Non-pigmented ciliary epithelial cell (primary cell): ENCODE measurements around the gene NIT1.

Experiments
- DNase-seq: peaks from one replicate; pipeline ENCODE4 v3.0.0-alpha.2; 2010; ENCODE audit warnings: low read depth

The NIT1 gene

GRCh38 chr1:161083748-161084596 lies 33.9 kb upstream of the NIT1 start:
- DNase-seq, result no peak

DNA sequence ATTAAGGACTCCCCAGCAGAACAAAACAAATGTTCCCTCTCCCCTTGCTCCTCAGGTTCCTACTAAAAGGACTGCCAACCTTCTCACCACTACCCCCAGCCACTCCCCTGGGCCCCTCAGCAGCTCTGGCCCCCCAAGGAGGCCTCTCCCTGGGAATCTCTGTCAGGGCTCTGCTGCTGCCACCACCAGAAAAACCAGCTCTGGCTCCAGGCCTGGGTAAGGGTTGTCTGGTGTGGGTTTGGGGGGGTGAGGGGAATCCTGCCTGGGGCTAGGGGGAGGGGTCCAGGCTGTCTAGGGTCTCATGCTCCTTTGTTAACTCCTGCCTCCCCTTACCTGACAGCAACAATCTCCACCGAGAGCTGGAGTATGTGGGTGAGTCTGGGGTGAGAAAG lies 33.3 kb upstream of the NIT1 start:
- DNase-seq, result no peak

DNA sequence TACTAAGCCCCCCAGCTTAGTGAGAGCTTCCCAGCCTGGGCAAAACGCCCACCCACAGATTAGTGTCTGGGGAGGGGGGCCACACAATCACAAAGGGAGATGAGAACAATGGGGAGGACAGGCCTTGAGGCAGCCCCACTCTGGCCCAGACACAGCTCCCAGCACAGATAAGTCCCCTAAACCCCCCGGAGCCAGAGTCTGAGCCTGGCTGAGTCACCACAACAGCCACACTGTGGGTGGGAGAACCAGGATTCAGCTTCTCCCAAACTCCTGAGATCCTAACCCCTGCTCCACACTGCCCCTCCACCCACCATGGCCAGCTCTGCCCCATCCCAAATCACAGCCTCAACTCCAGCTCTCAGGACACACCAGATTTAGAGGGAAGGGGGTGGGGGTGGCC lies 32.7 kb upstream of the NIT1 start:
- DNase-seq, result no peak

- DNase-seq, result no peak
Observed at GRCh38 chr1:161086457-161086856, 31.4 kb upstream of the NIT1 start.

DNA sequence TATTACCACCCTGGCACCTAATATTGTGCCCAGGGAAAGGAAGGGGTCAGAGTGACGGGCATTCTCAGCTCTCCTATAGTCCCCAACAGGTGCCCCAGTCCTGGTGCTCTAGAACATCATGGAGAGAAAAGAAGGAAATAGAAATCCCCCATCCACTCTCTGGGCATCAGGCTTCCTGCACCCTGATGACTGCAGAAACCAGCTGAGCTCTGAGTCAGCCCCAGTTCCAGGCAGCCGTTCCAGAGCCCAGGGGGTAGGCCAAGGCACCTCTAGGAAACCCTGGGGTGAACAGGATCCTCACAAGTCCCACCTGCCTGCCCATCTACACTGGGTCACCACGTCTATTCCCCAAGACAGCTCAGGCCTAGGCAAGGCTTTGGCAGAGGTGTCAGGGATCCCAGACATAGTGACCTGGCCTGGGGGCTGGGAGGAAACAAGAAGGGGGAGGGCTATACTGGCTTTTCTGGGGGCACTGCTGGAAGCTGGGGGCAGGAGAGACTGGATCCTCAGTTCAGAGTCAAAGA lies 29.3 kb upstream of the NIT1 start:
- DNase-seq, result no peak

GRCh38 chr1:161089251-161089924 lies 28.5 kb upstream of the NIT1 start, which contains the start of gene NECTIN4:
TSS of gene NECTIN4 (minus strand) at chr1:161089558. CDS start at chr1:161089296, 262 bp downstream.
- DNase-seq, result no peak

GRCh38 chr1:161089938-161090337 lies 28.0 kb upstream of the NIT1 start:
- DNase-seq, result no peak

DNA sequence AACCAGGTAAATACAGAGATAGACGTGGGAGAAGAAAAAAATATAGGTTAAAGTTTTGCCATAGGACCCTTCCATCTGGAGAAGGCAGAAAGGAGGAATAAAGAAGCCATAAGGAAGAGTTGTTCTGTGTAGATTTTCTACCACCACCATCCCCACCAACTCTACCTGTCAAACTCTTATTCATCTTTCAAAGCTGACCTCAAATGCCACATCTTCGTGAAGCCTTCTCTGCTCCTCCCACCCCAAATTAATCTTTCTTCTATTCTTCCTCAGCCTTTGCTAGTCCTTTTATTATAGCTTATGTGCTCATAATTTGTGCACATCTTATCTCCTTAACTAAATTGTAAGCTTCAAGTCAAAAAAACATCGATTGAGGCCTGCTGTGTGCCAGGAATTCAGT lies 27.3 kb upstream of the NIT1 start:
- no peak for DNase-seq

GRCh38 chr1:161091093-161091492 lies 26.8 kb upstream of the NIT1 start:
- DNase-seq, result no peak

GRCh38 chr1:161091796-161092507 lies 26.0 kb upstream of the NIT1 start:
- DNase-seq, result no peak

DNA sequence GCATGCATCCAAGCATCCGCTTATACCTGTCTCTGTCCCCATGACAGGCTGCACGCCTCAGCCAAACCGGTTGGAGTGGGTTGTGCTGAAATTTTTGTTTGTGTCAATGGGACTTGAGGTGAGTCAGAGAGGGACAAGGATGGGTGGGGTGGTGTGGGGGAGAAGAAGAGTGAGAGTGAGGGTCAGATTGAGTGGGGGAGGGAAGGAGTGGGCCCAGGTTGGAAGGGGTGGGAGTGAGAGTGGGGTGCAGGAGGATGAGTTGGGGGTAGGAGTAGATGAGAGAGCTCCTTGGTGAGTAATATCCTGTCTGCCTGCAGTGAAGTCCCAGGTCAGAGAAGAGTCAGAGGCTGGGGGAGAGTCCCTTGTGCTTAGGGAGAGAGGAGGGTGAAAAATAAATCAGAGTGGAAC lies 25.3 kb upstream of the NIT1 start:
- no peak for DNase-seq

GRCh38 chr1:161094481-161094880 lies 23.4 kb upstream of the NIT1 start:
- DNase-seq, result no peak

- no peak for DNase-seq
Observed at GRCh38 chr1:161095230-161095629, 22.7 kb upstream of the NIT1 start.

DNA sequence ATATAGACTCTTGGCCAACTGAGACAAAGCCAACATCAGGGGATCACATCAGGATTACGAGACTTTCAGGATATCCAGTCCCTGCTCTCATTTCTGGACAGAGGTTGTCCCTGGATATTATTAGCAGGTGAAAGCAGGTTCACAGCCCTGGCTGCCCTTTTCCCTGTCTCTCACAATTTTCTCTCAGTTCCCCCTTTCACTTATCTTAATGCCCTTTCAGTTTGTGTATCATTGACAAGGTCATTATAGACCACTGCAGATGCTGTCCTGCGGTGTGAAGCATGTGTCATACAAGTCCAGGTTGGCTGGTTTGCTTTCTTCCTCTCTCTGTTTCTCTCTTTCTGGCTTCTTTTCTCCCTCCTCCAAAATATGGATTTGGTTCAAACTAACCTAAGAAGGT lies 21.9 kb upstream of the NIT1 start:
- no peak for DNase-seq

GRCh38 chr1:161096530-161096929 lies 21.4 kb upstream of the NIT1 start:
- DNase-seq, result no peak

- no peak for DNase-seq
Observed at GRCh38 chr1:161098210-161099068, 19.5 kb upstream of the NIT1 start, which contains the start of gene KLHDC9. TSS of gene KLHDC9 (plus strand) at chr1:161098361. CDS start at chr1:161098536, 175 bp downstream.

- DNase-seq, result no peak
Observed at GRCh38 chr1:161099090-161099802, 18.7 kb upstream of the NIT1 start.

DNA sequence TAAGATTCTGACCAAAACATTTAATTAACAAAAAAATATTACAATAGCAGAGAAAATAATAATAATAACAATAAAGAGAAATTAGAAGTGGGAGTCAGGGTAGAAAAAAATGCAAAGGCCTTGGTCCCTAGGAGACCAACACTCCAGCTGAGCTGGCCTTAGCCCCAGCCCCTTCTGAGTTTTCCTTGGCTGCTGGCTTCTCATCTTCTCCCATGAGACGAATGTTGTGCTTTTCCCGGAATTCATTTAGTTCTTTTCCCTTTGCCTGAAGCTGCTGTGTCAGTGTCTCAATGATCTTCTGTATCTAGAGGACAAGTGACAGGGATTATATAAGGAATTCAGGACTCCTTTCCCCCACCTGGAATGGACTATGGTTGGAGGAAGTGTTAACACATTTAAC lies 17.3 kb upstream of the NIT1 start:
- DNase-seq, result no peak

GRCh38 chr1:161106431-161106830 lies 11.5 kb upstream of the NIT1 start:
- DNase-seq, result no peak

DNA sequence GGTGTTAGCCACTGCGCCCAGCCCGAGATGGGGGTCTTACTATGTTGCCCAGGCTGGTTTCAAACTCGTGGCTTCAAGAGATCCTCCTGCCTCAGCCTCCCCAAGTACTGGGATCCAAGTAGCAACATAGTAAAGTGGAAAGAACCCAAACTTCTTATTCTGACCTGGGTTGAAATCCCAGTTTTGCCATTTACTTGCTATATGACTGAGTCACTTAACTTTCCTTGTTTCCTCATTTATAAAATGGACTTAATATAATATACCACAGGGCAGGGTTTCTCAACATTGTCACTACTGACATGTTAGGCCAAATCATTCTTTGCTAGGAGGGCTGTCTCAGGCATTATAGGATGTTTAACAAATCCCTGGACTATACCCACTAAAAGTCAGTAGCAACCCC lies 6.8 kb upstream of the NIT1 start:
- no peak for DNase-seq

DNA sequence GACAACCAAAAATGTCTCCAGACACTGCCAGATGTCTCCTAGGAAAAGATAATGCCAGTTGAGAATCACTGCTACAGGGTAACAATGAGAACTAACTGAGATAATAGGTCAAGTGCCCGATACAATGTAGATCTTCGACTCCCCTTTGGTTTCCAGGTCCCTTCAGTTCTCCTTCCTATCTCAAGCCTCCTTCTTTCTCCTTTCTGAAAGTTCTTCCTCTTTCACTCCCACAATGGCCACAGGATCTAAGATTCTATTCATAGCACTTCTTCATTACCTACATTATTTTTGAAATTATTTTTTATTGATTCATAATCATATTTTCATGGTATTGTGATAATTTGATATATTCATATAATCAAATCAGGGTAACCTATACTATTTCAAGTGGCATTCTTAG lies 6.4 kb upstream of the NIT1 start:
- DNase-seq, result no peak
